ENCODE data around the gene DGKE. TPM values are rescaled to one million over a fixed set of nuclear protein-coding genes. Genes with fewer than 3 reads are reported as not detected.

The DGKE gene
- total and polyA plus RNA-seq, 8 donors: 0.56 to 38.8 (median 13.6) TPM

GRCh38 chr17:56867948-56868376, 34.0 kb downstream of the DGKE start:
- H3K4me1 ChIP-seq: peaks cover 0 to 11% (median 4%) of the 10 kb centered on the region in 4 donors
- H3K9me3 ChIP-seq: no peaks in the 10 kb centered on the region
- peak overlapping the region in 2 of 5 donors; percentile 3 to 29 for H3K27ac ChIP-seq
- peaks cover 1 to 20% (median 10%) of the 10 kb centered on the region in 4 donors for H3K36me3 ChIP-seq
- intact Hi-C loops (cut with DNase I; ENCODE audit: low total_unique reads): no loop called here
- H3K27me3 ChIP-seq: no peaks in the 10 kb centered on the region
- WGBS, 5 donors: 17 to 34% (median 21%) methylated on average over 2 of the region's 2 CpGs
- no peak overlapping the region for H3K4me3 ChIP-seq
- peak in 1 of 2 donors; percentile 12 for DNase-seq
- TF ChIP-seq EP300 (IDR thresholded peaks at IDR 0.05): no peak
- peak in 1 of 3 donors; percentile 21 for TF ChIP-seq POLR2AphosphoS5 (IDR thresholded peaks at IDR 0.05)

DNA sequence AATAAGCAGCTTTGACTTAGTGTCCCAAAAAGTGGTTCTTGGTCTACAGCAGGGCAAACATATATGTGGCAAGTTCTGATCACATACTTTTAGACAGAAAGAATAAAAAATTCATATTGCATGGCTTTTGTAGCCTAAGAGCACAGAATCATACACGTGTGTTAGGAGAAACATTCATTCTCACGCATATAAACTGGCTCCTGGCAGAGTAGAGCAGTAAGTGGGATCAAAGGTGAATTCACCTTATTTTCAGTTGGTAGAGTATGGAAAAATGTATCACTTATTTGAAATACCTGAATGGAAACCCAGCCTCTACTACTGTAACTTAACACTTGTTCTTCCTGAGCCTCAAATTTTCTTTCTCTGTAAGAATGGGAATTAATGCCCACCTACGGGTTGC, 34.8 kb downstream of the DGKE start:
- WGBS, 5 donors: 63 to 80% (median 78%) methylated on average over 3 of the region's 3 CpGs
- Histone ChIP-seq H3K27me3 (no peaks in the 10 kb centered on the region), H3K9me3 (no peaks in the 10 kb centered on the region), H3K4me1 (peaks cover 0 to 11% (median 4%) of the 10 kb centered on the region in 4 donors), H3K4me3 (no peak overlapping the region), H3K27ac (no peak overlapping the region), H3K36me3 (peaks cover 0 to 12% (median 4%) of the 10 kb centered on the region in 4 donors)
- no peak for DNase-seq
- TF ChIP-seq POLR2A (IDR thresholded peaks at IDR 0.05) (no peak), POLR2AphosphoS5 (IDR thresholded peaks at IDR 0.05) (no peak), EP300 (IDR thresholded peaks at IDR 0.05) (no peak)
- TF ChIP-seq, protein P1, sequence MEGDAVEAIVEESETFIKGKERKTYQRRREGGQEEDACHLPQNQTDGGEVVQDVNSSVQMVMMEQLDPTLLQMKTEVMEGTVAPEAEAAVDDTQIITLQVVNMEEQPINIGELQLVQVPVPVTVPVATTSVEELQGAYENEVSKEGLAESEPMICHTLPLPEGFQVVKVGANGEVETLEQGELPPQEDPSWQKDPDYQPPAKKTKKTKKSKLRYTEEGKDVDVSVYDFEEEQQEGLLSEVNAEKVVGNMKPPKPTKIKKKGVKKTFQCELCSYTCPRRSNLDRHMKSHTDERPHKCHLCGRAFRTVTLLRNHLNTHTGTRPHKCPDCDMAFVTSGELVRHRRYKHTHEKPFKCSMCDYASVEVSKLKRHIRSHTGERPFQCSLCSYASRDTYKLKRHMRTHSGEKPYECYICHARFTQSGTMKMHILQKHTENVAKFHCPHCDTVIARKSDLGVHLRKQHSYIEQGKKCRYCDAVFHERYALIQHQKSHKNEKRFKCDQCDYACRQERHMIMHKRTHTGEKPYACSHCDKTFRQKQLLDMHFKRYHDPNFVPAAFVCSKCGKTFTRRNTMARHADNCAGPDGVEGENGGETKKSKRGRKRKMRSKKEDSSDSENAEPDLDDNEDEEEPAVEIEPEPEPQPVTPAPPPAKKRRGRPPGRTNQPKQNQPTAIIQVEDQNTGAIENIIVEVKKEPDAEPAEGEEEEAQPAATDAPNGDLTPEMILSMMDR (IDR thresholded peaks at IDR 0.05): no peak
- intact Hi-C loops (cut with DNase I; ENCODE audit: low total_unique reads): no loop called here

DNA sequence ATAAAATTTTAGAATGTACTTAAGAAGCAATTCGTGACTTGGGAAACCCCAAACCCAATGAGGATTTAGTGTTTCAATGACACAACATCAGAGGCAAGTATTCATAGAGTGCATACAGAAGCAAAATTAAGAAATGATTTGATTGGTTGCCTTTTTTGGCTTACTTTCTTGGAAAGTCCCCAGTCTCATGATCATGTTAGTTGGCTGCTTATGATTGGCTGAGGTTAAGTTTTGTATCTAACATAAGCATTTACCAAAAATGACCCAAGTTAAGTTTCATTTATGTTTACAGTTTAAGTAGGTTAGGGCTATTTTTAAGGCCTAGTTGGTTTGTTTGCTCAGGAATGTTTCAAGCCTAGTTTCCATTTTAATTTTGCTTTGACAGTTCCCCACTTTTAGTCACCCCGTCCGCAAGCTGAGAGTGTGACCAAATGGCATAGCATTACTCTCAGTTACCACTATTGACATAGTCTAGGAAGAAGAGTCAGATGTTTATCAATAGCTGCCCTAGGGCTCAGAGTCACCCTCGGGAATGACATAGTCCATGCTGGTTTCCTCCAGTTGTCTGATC, 36.2 kb downstream of the DGKE start:
- no peak for DNase-seq
- intact Hi-C loops (cut with DNase I; ENCODE audit: low total_unique reads): no loop called here
- TF ChIP-seq POLR2AphosphoS5 (IDR thresholded peaks at IDR 0.05) (no peak), EP300 (IDR thresholded peaks at IDR 0.05) (no peak), POLR2A (IDR thresholded peaks at IDR 0.05) (no peak)
- TF ChIP-seq, protein P1 (IDR thresholded peaks at IDR 0.05): no peak
- H3K9me3 ChIP-seq: no peaks in the 10 kb centered on the region
- H3K4me1 ChIP-seq: peaks cover 0 to 11% (median 4%) of the 10 kb centered on the region in 4 donors
- 72 to 87% (median 85%) methylated on average over 4 of the region's 4 CpGs for WGBS, 5 donors
- H3K27ac ChIP-seq: no peak overlapping the region
- no peaks in the 10 kb centered on the region for H3K27me3 ChIP-seq
- H3K36me3 ChIP-seq: no peaks in the 10 kb centered on the region
- no peak overlapping the region for H3K4me3 ChIP-seq

DNA sequence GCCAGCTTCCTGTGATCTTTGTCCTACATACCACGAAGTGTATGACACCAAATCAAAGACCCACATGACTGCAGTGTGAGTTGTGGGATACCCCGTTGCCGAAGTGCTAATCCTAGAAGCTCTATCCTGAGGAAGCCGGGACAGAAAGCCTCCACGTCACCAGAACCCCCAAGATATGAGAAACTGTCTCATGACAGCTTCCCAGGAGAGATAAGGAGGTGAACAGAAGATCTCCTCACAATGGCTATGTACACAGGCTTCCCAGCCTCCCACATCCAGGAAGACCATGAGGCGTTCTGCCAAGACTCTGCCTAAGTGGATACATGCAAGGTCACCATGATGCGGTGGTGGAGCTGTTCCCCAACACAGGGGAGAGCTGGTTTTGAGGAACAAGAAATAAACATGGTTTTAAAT, 42.8 kb downstream of the DGKE start:
- no peaks in the 10 kb centered on the region for H3K9me3 ChIP-seq
- 81 to 86% (median 83%) methylated on average over 7 of the region's 7 CpGs for WGBS, 5 donors
- H3K36me3 ChIP-seq: no peaks in the 10 kb centered on the region
- intact Hi-C loops (cut with DNase I; ENCODE audit: low total_unique reads): no loop called here
- no peaks in the 10 kb centered on the region for H3K4me1 ChIP-seq
- no peaks in the 10 kb centered on the region for H3K27me3 ChIP-seq
- no peak overlapping the region for H3K27ac ChIP-seq
- DNase-seq: no peak
- H3K4me3 ChIP-seq: no peak overlapping the region
- TF ChIP-seq POLR2AphosphoS5 (IDR thresholded peaks at IDR 0.05) (no peak), EP300 (IDR thresholded peaks at IDR 0.05) (no peak), POLR2A (IDR thresholded peaks at IDR 0.05) (no peak)
- TF ChIP-seq, protein P1 (IDR thresholded peaks at IDR 0.05): no peak

DNA sequence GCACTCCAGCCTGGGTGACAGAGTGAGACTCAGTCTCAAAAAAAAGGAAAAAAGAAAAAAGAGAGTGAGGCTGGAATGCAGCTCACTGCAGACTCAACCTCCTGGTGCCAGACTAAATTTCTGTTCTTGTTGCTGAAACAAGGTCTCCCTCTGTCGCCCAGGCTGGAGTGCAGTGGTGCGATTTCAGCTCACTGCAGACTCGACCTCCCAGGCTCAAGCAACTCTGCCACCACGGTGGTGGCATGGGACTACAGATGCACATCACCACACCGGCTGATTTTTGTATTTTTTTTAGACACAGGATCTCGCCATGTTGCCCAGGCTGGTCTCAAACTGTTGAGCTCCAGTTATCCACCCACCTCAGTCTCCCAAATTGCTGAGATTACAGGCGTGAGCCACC, 45.3 kb downstream of the DGKE start:
- TF ChIP-seq EP300 (IDR thresholded peaks at IDR 0.05) (no peak), POLR2A (IDR thresholded peaks at IDR 0.05) (no peak), POLR2AphosphoS5 (IDR thresholded peaks at IDR 0.05) (no peak)
- TF ChIP-seq, protein P1 (IDR thresholded peaks at IDR 0.05): no peak
- Histone ChIP-seq H3K4me1 (no peaks in the 10 kb centered on the region), H3K27me3 (no peaks in the 10 kb centered on the region), H3K9me3 (no peaks in the 10 kb centered on the region), H3K27ac (no peak overlapping the region), H3K4me3 (no peak overlapping the region), H3K36me3 (no peaks in the 10 kb centered on the region)
- DNase-seq: no peak
- intact Hi-C loops (cut with DNase I; ENCODE audit: low total_unique reads): no loop called here
- WGBS, 5 donors: 85 to 96% (median 92%) methylated on average over 7 of the region's 7 CpGs
